GM15510 (cell line): Measurements from ENCODE around the gene RERE.

Experiments used
- POLR2A ChIP-seq: IDR thresholded peaks from 3 replicates; pipeline ENCODE4 v1.6.1; 2011; ENCODE audit warnings: borderline replicate concordance; ENCODE audit not compliant: insufficient read length; ENCODE audit errors: extremely low read depth

Gene RERE

GRCh38 chr1:8816831-8817411 is 519 bp downstream of the RERE start:
- peak; percentile 42 for TF ChIP-seq POLR2A

GRCh38 chr1:8816264-8816663 is 1.2 kb downstream of the RERE start:
- no peak for TF ChIP-seq POLR2A

- TF ChIP-seq POLR2A: no peak
These were observed 1.8 kb downstream of the RERE start for GRCh38 chr1:8815582-8816151.

GRCh38 chr1:8814865-8815264 is 2.6 kb downstream of the RERE start:
- no peak for TF ChIP-seq POLR2A

GRCh38 chr1:8813991-8814390 is 3.4 kb downstream of the RERE start:
- no peak for TF ChIP-seq POLR2A

GRCh38 chr1:8813016-8813763 is 4.2 kb downstream of the RERE start:
- TF ChIP-seq POLR2A: no peak

- TF ChIP-seq POLR2A: no peak
These were observed 5.4 kb downstream of the RERE start for GRCh38 chr1:8812081-8812480.

- TF ChIP-seq POLR2A: no peak
These were observed 6.5 kb downstream of the RERE start for GRCh38 chr1:8810987-8811386.

- no peak for TF ChIP-seq POLR2A
These were observed 8.1 kb downstream of the RERE start for GRCh38 chr1:8809342-8809736.

- TF ChIP-seq POLR2A: no peak
These were observed 10.4 kb downstream of the RERE start for GRCh38 chr1:8807004-8807403.

- TF ChIP-seq POLR2A: no peak
These were observed 17.0 kb downstream of the RERE start for GRCh38 chr1:8800416-8800815.

GRCh38 chr1:8797216-8797615 is 20.2 kb downstream of the RERE start:
- TF ChIP-seq POLR2A: no peak

GRCh38 chr1:8796812-8797211 is 20.6 kb downstream of the RERE start:
- TF ChIP-seq POLR2A: no peak

GRCh38 chr1:8794605-8795004 is 22.8 kb downstream of the RERE start:
- TF ChIP-seq POLR2A: no peak

- no peak for TF ChIP-seq POLR2A
These were observed 25.6 kb downstream of the RERE start for GRCh38 chr1:8791819-8792218.

- TF ChIP-seq POLR2A: no peak
These were observed 26.5 kb downstream of the RERE start for GRCh38 chr1:8790987-8791386.

GRCh38 chr1:8790478-8790877 is 27.0 kb downstream of the RERE start:
- no peak for TF ChIP-seq POLR2A
